Thyroid gland (tissue), 4 donors: ENCODE measurements around the gene BRS3.

Experiments
- CTCF ChIP-seq, 6 experiments: fragments of 200-600 bp in 3 of 6; fragments of 450-650 bp in 3 of 6; sonication (generic) in 3 of 6; IDR thresholded peaks; one replicate each; pipeline ENCODE4 v1.5.1; 2016 to 2019; ENCODE audit warnings: antibody characterized with exemption in 6 of 6, mild to moderate bottlenecking in 2 of 6, inconsistent platforms in 1 of 6, moderate library complexity in 1 of 6
- POLR2A ChIP-seq, 2 donors: fragments of 450-650 bp; IDR thresholded peaks; one replicate each; pipeline ENCODE4 v1.6.1; 2017; ENCODE audit warnings: antibody characterized with exemption in 2 of 2, mild to moderate bottlenecking in 2 of 2, moderate library complexity in 1 of 2

GRCh38 chrX:136495043-136495442, 7.3 kb downstream of the BRS3 start:
- TF ChIP-seq CTCF (IDR thresholded peaks at IDR 0.05) (no peak), POLR2A (IDR thresholded peaks at IDR 0.05) (no peak)
